Measurements from ENCODE around the gene GPSM1.

Gene GPSM1

DNA sequence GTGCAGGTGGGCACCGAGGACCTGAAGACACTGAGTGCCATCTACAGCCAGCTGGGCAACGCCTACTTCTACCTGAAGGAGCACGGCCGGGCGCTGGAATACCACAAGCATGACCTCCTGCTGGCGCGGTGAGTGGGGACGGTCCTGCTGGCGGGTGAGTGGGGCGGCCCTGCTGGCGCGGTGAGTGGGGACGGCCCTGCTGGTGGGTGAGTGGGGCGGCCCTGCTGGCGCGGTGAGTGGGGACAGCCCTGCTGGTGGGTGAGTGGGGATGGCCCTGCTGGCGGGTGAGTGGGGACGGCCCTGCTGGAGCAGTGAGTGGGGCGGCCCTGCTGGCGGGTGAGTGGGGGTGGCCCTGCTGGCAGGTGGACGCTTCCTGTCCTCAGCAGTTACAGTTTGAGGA, 7.2 kb downstream of the GPSM1 start:
- no peak for DNase-seq

DNA sequence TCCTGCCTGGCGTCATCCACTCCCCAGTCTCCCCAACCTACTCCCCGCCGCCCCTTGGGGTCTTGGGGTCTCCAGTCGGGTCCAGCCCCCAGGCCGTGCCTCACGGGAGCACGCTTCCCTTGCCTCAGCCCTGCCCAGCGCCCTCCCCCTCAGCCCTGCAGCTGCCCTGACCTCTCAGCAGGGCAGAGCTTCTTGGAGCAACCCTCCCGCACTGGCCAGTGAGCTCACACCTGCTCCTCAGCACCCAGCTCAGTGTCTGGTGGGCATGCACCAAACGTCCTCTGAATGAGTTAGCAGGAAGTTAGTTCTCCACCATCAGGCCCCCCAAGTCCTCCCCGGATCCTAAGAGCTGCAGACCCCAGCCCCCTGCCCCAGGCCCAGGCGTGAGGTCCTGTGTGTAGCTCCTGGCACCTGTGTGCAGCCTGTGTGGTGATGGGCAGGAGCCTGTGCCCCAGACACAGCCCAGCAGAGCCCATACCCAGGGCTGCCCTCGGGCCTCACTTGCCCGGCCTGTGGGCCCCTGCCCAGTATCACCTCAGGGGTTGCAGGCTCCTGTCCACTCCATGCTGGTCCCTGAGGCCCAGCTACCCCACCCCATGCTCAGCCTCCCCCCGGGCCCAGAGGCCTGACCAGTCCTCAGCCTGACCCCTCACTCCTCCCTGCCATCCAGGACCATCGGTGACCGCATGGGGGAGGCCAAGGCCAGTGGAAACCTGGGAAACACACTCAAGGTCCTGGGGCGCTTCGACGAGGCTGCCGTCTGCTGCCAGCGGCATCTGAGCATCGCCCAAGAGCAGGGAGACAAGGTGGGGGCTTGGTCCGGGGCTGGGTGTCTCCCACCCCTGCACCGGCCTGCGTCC, 8.2 kb downstream of the GPSM1 start:
- DNase-seq: no peak

DNA sequence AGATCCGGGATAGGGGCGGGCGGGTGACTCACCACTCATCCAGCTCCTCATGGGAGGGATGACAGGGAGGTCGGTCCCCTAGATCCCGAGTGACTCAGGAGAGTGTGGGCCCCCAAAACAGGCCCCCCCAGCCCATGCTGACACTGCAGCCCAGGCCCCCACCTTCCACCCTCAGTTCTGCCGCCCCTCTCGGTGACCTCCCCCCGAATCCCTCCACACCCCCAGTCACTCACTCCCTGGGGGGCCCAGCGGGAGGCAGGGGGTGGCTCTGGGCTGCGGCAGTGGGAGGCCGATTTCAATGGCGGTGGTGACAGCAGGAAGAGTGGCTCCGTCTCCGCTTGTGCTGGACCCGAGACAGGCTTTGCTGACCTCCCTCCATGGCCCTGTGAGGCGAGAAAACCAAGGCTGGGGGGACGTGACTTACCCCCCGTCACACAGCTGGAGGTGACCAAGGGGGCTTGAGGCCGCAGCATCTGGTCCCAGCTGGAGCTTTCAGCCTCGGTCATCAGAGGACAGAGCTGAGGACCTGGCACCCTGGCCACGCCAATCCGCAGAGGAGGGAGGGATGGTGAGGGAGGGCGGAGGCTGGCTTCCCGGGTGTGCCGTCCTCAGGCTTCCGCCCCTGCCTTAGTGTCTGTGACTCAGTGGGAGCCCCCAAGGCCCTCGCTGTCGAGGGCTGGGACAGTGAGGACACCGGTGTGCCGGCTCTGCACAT, 9.0 kb downstream of the GPSM1 start:
- no peak for DNase-seq

DNA sequence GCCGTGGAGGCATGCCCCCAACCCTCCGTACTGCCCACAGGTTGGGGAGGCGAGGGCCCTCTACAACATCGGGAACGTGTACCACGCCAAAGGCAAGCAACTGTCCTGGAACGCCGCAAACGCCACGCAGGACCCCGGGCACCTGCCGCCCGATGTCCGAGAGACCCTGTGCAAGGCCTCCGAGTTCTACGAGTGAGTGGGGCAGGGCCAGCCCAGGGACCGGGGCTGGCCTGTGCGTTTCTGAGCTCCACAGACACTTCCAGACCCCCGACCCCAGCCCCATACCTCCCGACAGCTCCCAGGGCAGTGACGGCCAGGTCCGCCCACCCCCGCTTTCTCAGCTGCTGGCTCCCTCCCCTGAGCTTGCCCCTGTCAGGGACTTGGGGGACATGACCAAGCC, 9.5 kb downstream of the GPSM1 start:
- no peak for DNase-seq

DNA sequence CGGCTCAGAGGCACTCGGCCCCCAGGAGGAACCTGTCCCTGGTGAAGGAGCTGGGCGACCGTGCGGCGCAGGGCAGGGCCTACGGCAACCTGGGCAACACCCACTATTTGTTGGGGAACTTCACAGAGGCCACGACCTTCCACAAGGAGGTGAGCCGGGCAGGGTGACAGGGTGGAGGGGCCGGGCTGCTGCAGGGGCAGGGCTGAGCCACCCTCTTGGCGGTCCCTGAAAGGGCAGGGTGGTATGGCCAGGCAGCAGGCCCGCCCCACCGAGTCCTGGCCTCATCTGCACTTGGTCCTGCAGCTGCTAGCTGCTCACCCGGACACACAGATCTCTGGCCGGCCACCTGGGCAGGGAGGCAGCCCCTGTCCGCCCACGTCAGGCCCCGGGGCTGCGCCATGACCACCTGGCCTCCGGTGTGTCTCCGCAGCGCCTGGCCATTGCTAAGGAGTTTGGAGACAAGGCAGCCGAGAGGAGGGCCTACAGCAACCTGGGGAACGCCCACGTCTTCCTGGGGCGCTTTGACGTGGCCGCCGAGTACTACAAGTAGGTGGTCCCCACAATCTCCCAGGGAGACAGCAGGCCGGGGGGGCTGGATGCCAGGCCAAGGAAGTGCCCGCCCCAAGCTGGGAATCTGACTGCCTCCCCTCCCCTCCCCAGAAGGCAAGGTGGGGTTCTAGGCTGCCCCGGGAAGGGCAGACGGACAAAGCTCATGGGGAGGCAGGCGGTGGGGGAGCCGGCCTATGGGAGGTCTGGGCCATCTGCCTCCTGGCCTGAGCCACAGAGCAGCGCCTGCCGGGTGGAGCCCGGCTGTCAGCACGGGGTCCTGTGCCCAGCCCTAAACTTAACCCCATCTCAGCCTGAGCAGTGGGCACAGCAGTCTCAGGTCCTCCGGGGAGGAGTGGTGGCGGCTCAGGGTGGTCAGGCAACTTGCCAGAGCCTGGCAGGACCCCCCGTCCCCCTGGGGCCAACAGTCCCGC, 10.4 kb downstream of the GPSM1 start:
- no peak for DNase-seq

DNA sequence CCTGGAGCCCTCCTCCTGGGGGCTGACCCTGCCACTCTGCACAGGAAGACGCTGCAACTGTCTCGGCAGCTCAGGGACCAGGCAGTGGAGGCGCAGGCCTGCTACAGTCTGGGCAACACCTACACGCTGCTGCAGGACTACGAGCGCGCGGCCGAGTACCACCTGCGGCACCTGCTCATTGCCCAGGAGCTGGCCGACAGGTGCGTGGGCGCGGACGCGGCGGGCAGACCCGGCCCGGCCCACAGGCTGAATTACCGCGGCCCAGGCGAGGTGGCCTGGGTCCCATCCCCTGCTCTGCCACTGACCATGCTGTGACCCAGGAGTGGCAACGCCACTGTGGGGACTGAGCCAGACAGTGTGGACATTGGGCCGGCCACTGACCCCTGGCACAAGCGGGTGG, 11.2 kb downstream of the GPSM1 start:
- no peak for DNase-seq

DNA sequence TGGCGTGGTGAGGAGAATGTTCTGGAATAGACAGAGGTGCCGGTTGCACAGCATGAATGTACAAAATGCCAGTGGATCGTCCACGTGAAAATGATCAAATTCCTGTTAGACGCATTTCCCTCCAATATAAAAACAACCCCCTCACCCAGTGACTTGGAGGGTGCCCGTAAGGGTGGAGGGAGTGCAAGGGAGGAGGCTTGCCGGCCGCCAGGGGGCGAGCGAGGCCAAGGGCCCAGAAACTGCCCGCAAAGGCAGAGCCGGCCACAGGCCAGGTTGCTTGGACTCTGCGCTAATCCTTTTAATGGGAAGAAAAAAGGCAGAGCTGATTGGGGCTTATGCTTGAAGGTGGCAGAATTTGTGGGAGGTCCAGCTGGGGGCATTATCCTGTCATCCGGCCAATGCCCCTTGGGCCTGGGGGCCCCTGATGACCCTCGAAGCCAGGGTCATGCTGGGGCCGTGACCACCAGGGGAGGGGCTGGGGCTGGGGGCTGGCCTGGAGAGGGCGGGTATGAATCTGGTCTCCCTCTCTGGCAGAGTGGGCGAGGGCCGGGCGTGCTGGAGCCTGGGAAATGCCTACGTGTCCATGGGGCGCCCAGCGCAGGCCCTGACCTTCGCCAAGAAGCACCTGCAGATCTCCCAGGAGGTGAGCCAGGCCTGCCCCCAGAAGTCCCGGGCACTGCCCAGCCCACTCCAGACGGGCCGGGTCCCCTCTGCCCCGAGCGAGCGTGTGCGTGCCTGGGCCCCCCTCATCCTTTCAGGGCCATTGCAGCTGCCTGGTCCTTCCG, 12.0 kb downstream of the GPSM1 start:
- DNase-seq: peak; percentile 73

DNA sequence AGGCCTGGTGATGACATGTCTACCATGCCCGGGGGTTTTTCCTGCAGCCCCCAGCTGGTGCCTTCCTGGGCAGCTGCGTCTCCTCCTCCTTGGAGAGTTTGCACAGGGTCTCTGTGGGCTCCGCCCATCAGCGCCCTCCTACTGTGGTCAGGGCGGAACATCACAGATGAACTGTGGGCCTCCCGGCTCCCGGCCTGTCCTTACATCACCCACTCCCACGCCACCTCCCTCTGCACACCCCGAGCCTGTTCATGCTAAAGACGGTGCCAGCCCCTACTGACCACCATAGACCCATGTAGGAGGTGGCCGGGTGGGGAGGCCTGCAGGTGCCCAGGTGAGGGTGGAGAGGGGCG, 12.6 kb downstream of the GPSM1 start:
- no peak for DNase-seq

DNA sequence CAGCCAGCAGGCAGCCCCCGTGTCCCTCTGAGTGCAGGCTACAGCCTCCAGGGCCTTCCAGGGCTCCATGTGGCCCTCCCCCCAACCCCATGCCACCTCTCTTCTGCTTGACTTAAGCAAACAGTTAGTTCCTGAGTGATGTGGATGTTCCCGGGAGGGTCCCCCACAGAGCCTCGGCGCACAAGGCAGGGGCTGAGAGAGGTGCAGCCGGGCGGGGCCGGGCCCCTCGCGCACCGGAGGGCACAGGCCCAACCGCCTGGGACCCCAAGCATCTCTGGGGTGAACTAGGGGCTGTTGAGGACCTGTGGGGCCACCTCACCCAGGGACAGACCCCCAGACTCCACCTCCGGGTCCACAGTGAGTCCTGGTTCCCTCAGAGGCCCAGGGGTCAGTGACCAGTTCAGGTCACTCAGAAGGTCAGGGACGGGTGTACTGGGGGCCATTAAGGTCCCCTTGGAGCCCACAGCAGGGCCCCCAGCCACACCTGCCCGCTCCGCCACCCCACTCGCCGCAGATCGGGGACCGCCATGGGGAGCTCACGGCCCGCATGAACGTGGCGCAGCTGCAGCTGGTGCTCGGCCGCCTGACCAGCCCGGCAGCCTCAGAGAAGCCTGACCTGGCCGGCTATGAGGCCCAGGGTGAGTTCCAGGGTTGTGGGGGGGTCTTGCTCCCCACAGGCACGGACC, 13.2 kb downstream of the GPSM1 start:
- DNase-seq: no peak

DNA sequence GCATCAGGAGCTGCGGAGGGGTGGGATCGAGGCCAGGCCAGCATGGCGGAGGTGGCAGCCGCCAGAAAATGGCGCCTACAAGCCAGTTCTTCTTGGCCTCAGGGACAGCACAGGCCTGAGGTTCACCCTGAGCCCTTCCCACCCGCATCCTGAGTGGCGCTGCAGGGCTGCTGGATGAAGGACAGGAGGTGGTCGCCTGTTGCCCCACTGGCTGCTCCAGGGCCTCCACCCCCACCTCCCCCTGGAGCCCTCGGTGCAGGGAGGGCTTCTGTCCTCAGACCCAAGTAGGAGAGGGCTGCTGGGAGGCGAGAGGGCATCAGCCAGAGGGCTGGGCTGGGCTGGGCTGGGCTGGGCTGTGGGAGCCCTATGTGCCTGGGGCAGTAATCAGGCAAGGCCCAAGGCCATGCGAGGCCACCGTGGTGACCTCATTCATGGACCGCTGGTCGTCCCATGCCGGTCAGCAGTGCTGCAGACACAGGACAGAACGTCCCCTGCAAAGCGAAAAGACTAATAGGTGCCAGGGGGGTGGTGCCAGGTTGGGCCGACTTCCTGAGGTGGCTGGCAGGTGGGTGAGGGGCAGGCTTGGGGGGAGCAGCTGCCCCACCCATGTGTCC, 13.8 kb downstream of the GPSM1 start:
- DNase-seq: no peak

DNA sequence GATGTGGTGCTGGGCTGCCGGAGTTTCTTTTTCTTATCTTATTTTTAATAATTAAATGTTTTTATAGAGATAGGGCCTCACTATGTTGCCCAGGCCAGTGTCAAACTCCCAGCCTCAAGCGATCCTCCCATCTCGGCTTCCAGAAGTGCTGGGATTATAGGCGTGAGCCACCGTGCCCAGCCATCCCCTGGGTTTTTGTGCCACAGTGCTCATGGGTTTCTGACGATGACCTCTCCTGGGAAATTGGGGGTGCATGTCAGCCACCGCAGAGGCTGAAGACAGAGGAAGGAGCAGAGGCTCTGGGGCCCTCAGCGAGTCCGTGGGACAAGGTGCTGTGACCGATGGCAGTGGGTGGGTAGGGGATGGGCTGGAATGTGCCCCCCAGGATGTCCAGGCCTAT, 14.4 kb downstream of the GPSM1 start:
- no peak for DNase-seq

DNA sequence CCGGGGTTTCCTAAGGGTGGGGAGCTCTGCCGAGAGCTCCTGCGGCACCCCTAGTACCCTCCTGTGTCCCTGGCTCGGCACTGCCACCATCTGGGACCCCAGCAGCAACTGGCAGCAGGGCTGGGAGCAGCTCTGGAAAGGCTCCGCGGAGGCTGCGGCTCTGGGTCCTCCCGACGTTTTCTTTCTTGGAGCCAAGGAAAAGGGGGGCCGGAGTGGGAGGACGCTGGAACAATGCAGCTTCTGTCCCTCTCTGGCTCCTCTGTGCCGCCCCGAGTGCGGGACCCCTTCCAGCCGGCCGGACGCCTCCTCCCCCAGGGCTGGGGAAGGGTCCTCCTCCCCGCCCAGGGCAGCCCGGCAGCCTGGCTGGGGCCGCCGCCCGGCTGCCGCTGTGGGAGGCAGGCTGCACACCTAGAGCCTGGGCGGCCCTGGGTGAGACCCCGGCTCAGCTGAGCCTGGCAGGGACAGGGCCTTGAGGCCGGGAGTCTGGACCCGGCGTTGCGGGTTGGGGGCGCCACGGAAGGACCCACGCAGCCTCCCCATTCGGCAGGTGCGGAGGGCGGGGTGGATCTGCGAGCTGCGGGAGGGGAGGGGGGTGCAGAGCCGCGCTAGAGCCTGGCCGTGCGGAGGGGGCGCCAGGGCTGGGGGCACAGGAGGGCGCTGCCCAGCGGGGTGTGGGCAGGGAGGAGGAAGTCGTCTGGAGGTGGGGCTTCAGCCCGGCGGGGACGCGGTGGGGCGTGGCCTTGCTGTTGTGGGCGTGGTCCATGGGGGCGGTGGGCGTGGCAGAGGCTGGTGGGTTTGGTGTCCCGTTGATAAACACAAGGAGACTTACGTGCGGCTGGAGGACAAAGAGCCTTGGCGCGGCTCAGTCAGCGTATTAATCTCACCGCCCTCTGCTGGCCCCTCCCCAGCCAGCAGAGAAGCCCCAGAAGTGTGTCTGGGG, 15.1 kb downstream of the GPSM1 start:
- peak; percentile 94 for DNase-seq

DNA sequence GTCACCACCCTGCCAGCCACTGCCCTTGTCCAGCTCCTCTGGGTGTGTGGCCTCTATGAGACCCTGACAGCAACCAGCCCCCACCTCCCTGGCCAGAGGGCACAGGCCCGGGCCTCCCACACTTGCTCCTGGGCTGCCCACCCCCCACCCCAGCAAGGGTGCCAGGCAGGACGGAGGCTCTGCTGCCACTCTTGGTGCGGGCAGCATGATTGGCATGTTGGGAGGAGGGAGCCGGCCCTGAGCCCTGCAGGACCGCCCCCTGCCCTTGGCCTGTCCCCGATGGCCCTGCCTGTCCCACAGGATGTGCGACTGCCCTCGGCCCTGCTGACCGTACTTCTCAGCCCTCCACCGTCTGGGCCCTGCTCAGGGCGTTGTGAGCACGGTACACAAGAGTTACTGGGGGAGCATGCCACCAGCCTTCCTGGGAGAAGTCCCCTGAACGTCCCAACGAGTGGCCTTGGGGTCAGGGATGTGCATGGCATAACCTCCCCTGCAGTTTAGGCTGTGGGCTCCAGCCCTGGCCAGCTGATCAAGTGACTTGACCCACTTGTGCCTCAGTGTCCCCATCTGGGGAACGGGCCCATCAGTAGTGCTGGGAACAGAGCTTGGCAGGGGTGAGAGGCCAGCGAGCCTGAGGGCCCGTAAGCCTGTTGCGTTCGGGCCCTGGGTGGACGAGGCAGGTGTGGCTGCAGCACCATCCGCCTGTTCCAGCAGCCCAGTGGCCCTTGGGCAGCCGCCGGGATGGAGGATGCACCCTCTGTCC, 16.0 kb downstream of the GPSM1 start:
- DNase-seq: no peak

DNA sequence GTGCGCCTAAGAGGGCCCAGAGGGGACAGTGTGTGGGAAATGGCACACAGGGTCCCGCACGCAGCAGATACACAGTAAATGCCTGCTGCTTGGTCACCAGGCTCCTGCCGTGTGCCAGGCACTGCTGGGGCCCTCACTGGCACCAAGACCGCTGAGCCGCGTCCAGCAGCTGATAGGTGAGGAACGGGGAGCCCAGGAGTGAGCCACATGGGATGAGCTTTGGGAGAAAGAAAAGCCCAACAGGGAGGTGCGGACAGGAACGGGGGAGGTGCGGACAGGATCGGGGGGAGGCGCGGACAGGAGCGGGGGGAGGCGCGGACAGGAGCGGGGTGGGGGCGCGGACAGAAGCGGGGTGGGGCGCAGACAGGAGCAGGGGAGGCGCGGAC, 16.5 kb downstream of the GPSM1 start:
- no peak for DNase-seq

DNA sequence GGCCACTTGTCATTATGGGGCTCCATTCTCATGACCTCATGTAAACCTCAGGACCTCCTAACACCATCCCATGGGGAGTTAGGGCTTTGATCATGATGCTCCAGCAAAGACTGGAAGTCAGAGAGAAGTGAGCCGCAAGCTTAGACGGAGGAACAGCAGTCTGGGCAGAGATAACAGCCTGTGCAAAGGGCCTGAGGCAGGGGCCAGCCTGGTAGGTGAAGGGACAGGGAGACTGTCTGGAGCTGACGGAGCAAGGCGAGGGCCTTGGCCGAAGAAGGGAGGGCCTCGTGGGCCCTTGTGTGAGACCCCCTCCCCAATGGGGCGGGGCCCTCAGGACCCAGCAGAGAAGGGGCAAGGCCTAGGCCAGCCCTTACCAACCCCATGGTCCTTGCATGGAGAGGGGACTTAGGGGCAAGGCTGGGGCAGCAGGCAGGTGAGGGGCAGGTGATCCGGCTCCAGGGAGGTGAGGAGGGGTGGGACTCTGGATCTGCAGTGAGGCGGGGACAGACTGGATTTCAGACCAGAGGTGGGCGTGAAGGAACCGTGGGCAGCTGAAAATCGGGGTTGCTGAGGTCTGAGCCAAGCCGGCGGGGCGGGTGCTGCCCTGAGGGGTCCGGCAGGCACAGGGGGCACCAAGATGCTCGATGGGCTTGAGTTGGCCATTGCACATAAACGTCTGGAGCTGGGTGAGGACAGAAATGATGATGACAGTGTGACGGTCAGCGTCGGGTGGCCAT, 17.4 kb downstream of the GPSM1 start:
- no peak for DNase-seq

DNA sequence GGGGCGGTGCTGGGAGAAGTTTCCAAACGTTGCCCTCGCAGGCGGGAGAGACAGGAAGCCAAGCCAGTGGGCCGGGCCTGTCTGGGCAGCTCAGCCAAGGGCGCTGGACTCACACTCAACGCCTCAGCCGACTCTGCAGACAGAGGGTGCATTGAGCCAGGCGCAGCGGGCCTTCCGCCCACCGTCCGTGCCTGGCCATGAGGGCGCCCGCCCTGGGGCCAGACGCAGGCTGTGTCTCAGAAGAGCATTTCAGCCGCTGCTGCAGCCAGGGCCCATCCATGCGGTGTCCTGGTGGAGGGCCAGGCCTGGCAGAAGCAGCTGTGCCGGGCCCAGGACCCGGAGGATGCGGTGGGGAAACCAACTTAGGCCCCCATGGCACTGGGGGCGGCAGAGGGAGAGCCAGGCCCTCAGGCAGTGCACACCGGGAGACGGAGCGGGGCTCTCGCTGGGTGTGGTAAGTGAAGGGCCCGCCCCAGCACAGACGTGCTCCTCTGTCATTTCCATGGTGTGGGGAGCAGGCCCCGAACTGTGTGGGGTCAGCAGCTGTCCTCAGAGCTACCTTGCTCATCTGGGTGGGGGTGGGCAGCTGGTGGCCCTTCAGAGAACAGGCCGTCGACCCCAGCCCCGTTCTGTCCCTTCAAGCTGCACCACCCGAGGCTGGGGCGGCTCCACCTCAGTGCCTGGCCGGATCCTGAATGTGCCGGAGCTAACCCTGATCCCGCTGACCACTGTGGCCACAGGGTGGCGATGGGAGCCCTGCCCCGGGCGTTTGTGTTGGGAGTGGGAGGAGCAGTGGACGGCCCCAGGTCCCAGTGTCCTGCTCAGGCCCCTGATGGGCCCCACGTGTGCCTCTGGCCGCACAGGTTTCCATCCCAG, 18.2 kb downstream of the GPSM1 start:
- no peak for DNase-seq

DNA sequence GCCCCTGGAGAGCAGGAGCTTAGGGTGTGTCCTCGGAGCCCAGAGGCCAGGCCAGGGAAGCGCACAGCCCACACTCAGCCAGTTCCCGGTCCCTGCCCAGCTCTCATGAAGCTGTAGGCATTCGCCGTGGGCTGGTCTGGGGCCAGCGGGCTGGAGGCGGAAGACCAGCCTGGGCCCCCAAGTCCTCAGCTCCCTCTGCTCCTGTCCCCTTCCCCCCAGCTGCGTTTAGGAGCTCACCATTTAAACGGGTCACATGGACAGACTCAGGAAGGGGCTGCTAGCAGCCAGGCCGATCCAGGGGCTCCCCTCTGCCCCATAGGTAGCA, 18.8 kb downstream of the GPSM1 start:
- DNase-seq: no peak

DNA sequence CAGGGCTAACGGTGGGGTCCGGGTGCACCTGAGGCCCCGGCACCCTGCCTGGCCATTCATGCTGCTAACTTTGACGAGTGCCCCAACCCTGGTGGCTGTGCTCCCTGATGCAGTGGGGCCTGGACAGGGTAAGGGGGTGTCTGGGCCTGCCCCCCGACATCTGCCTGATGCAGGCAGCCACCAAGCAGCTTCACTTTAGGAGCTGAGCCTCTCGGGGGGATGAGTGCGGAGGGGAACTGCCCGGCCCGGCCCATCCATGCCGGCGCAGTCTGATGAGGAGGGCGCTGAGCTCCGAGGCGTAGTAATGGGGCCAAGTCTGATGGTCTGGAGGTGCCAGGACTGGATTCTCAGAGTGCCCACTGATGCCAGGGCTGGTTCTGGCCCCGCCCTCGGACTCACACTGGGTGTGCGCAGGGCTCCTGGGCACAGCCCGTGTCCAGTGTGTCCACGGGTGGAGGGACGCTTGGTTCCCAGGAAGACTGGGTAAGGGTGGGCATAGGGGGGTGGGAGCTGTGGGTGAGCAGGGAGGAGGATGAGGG, 19.7 kb downstream of the GPSM1 start:
- DNase-seq: no peak
